Measurements from ENCODE around the gene KDELR1. TPM values are rescaled to one million over a fixed set of nuclear protein-coding genes. Genes with fewer than 3 reads are reported as not detected.

Gene KDELR1
- polyA plus RNA-seq (ENCODE audit: insufficient read length in 12 of 12): 100 to 1,000 TPM in 11 of 12 donors, not detected in 1; 101 to 185 (median 124) TPM
- long read RNA-seq, donor 1, transcript KDELR1-201 (5 exons, 1,557 nt): major isoform, 91 of 116 reads
- long read RNA-seq, donor 1, partial matches to known transcripts: 17 of 116 reads
- long read RNA-seq, donor 1, other reads (novel, unspliced or antisense): 0 of 116 reads
- long read RNA-seq, donor 2, transcript KDELR1-201 (5 exons, 1,557 nt): major isoform, 60 of 69 reads
- long read RNA-seq, donor 2, transcript KDELR1-203 (4 exons, 1,594 nt): minor isoform, 7 of 69 reads
- long read RNA-seq, donor 2, partial matches to known transcripts: 0 of 69 reads
- long read RNA-seq, donor 2, other reads (novel, unspliced or antisense): 0 of 69 reads
- long read RNA-seq, donor 3, transcript KDELR1-201 (5 exons, 1,557 nt): major isoform, 23 of 24 reads
- long read RNA-seq, donor 3, partial matches to known transcripts: 0 of 24 reads
- long read RNA-seq, donor 3, other reads (novel, unspliced or antisense): 0 of 24 reads
- long read RNA-seq, donor 4, transcript KDELR1-201 (5 exons, 1,557 nt): major isoform, 14 of 18 reads
- long read RNA-seq, donor 4, partial matches to known transcripts: 0 of 18 reads
- long read RNA-seq, donor 4, other reads (novel, unspliced or antisense): 0 of 18 reads
- long read RNA-seq, donor 5, transcript KDELR1-201 (5 exons, 1,557 nt): major isoform, 43 of 67 reads
- long read RNA-seq, donor 5, transcript KDELR1-203 (4 exons, 1,594 nt): minor isoform, 6 of 67 reads
- long read RNA-seq, donor 5, partial matches to known transcripts: 18 of 67 reads
- long read RNA-seq, donor 5, other reads (novel, unspliced or antisense): 0 of 67 reads
- long read RNA-seq, donor 6, transcript KDELR1-203 (4 exons, 1,594 nt): minor isoform, 5 of 35 reads
- long read RNA-seq, donor 6, transcript KDELR1-201 (5 exons, 1,557 nt): major isoform, 29 of 35 reads
- long read RNA-seq, donor 6, partial matches to known transcripts: 0 of 35 reads
- long read RNA-seq, donor 6, other reads (novel, unspliced or antisense): 0 of 35 reads
- long read RNA-seq, donor 7, transcript KDELR1-201 (5 exons, 1,557 nt): major isoform, 29 of 31 reads
- long read RNA-seq, donor 7, partial matches to known transcripts: 0 of 31 reads
- long read RNA-seq, donor 7, other reads (novel, unspliced or antisense): 0 of 31 reads
- long read RNA-seq, donor 8, transcript KDELR1-201 (5 exons, 1,557 nt): major isoform, 42 of 90 reads
- long read RNA-seq, donor 8, transcript KDELR1-203 (4 exons, 1,594 nt): minor isoform, 6 of 90 reads
- long read RNA-seq, donor 8, partial matches to known transcripts: 27 of 90 reads
- long read RNA-seq, donor 8, other reads (novel, unspliced or antisense): 15 of 90 reads
- long read RNA-seq, donor 9, transcript KDELR1-201 (5 exons, 1,557 nt): major isoform, 35 of 36 reads
- long read RNA-seq, donor 9, partial matches to known transcripts: 0 of 36 reads
- long read RNA-seq, donor 9, other reads (novel, unspliced or antisense): 0 of 36 reads
- long read RNA-seq, donor 10, transcript KDELR1-201 (5 exons, 1,557 nt): major isoform, 38 of 66 reads
- long read RNA-seq, donor 10, partial matches to known transcripts: 25 of 66 reads
- long read RNA-seq, donor 10, other reads (novel, unspliced or antisense): 0 of 66 reads
- long read RNA-seq, donor 11, transcript KDELR1-201 (5 exons, 1,557 nt): major isoform, 62 of 74 reads
- long read RNA-seq, donor 11, transcript KDELR1-203 (4 exons, 1,594 nt): minor isoform, 5 of 74 reads
- long read RNA-seq, donor 11, partial matches to known transcripts: 5 of 74 reads
- long read RNA-seq, donor 11, other reads (novel, unspliced or antisense): 0 of 74 reads

DNA sequence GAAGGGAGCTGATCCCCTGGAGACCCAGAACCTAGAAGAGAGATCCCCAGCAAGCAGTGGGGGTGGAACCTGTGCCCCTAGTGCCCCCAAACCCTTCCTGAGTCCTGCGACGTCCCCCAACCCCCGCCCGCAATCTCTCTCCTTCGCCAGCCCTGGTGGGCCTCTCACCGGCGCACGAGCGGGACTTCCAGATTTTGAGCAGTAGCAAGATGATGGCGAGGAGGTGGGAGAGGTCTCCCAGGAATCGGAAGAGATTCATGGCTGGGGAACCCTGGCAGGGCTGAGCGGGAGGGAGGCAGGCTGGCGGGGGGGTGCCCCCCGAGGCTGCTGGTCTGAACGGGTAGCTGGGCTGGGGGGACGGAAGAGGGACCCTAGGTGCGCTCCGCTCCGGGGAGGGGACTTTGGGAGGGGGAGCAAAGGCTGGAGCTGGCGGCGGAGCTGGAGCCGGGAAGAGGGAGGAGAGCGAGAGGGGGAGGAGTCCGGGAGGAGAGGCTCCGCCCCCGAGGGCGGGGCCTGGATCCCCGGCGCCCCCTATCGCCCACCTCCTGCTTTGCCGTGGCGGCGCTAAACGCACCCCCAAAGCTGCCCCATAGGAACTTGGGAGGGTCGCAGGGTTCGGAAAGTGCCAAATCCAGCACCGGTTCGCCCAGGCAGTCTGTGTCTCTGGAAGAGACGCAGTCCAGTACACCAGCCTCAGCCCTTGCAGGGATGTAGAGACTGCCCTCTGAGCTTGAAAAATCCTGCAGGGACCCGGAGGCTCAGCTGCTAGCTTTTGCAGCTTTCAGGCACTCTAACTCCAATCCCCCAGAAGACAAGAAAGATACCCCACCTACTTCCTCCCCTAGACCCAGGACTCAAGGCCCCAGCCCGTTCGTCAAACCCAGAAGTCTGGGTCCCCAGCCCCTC is at the start of gene KDELR1:
Gene KDELR1, minus strand, starts transcription at position 452 of the 906 bp plus-strand sequence. Its CDS starts 193 bp downstream, at position 259.
- DNase-seq: peak; percentile 89

DNA sequence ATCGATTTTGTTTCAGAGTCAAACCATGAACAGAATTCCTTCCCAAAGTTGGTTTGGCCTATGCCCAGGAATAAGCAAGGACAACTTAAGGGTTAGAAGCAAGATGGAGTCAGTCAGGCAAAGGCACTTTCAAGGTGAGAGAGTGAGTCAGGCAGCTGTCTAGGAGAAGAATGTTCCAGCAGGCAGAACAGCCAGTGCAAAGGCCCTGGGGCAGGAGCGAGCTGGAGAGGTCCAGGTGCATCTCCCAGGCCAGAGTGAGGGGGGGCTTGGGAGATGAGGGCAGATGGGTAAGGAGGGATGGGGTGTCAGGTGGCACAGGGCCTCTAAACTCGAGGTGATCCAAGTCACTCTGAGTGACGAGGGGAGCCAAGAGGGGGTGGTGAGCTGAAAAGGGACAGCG is 45.2 kb upstream of the KDELR1 start:
- no peak for DNase-seq

DNA sequence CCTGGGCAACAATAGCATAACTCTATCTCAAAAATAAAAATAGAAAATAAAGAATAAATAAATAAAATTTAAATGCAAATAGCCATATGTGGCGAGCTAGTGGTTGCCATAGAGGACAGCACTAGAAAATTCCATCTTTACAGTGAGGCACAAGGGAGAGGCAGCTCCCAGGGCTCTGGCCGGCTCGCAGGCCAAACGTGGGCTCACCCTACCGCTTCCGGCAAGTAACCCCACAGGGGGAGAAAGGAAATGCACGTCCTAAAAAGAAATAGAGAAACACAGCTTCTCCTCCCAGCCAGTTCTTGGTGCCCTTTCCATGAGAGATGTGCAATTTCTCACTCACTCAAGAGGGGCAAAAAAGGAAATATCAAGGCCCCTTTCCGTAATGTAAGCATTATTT is 42.0 kb upstream of the KDELR1 start:
- DNase-seq: no peak

DNA sequence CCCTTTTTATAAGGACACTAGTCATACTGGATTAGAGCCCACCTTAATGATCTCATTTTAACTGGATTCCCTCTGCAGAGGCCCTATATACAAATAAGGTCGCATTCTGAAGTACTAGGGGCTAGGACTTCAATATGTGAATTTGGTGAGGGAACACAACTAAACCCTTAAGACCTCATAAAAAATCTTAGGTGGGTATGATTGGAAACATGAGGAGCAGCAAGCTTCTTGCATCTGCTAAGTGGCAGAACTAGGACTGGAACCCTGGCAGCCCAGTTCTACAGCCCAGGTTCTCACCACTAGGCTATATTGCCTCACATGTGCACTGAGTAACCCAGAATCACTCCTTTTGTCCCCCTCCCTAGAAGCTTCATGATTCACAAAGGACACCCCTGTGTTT is 37.3 kb upstream of the KDELR1 start:
- DNase-seq: no peak

DNA sequence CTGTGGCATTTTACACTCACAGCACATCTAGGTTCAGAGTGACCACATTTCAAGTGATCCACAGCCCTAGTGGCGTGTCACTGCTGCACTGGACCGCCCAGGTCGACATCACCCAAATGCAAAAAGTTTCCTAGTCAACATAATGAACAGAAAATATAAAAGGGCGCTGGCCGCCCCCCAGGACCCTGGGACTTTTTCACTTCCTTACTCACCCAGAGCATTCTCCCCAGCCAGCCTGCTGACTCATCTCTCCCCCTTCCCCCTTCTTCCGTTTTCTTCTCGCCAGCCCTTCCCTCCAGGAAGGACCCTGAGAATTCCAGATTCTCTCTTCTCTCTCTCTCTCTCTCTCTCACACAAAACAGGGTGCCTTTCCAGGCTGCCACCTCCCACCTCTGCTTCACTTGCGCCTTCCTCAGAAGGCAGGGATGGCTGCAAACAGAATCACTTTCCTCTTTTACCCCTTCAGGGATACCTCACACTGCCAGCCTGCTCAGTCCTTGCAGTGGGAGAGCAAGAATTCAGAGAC is 33.4 kb upstream of the KDELR1 start:
- DNase-seq: peak; percentile 22

DNA sequence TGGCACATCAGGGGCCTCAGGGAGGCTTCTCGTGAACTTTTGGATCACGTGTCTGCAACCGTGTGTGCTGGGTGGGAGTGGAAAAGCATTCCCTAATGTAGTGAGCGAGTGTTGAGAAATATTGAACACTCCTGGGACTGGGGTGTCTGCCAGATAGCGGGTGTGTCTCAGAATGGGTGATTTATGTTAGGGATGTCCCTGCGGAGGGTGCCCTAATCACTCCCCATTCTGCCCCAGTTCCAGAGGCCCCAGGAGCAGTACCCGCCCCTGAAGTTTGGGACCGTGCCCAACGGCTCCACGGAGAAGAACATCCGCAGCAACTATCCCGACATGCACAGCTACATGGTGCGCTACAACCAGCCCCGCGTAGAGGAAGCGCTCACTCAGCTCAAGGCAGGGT is 30.2 kb upstream of the KDELR1 start:
- DNase-seq: no peak

DNA sequence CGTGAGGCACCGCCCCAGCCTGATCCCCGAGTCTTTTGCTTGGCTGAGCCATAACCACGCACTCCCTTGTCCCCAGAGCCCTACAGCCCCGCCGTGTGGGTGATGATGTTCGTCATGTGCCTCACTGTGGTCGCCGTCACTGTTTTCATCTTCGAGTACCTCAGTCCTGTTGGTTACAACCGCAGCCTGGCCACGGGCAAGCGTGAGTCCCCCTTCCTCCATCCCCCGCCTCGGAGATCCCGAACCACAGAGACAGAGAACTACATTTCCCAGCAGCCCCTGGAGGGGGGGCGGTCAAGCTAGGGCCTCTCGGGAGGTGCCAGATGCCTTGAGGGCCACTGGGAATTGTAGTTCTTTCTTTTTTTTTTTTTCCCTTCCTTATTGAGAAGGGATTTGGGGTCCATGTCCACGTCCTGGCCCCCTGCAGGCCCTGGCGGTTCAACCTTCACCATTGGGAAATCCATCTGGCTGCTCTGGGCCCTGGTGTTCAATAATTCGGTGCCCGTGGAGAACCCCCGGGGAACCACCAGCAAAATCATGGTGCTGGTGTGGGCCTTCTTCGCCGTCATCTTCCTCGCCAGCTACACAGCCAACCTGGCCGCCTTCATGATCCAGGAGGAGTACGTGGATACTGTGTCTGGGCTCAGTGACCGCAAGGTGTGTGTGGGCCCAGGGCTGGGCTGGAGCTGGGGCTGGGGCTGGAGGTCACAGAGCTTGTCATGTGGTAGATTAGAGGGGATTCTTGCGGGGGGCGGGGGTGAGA is 28.0 kb upstream of the KDELR1 start:
- DNase-seq: no peak

DNA sequence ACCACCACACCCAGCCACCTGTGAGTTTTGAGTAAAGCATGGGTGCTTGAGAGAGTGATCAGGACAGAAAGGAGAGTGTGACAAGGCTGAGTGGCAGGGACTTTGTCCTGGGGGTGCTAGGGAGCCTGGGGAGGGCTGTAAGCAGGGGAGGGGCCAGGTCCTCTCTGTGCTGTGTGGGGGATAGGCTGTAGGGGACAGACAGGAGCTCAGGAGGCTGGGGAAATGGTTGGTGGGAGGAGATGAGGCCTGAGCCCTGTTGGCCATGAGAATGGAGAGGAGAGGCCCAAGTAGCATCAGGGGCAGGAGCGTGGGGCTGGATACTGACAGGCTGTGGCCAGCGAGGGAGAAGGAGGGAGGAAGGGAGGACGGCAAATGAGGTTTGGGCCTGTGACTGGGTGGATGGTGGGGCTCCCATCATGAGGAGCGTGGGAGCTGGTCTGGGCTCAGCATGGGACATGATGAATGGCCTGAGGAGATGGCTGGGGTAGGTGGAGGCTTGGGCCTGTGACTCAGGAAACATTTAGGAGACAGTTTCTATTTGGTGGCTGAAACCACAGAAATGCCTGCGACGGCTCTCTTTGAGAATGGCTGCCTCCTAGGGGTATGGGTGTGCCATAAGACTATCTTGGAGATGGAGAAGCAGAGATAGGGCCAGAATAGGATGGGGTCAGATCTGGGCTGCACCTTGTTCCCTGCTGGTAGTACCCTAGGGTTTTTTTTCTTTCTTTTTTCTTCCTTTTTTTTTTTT is 27.1 kb upstream of the KDELR1 start:
- no peak for DNase-seq

DNA sequence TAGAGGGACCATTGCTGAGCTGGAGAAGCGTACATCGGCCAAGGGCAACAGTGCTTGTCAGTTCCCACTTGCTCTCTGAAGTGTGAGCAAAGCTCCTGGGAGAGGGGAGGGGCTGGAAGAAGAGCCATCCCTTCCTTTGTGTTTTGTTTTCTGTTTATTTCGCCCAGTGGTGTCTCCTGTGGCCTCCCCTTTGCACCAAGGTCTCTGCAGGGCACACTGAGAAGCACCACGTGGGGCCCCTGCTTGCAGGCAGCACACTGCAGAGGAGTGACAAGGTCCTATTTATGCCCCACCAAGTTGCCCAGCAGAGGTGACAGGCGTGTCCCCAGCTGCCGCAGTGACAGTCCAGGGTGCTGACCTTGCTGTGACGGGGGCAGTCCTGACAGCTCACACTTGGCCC is 26.1 kb upstream of the KDELR1 start:
- no peak for DNase-seq

DNA sequence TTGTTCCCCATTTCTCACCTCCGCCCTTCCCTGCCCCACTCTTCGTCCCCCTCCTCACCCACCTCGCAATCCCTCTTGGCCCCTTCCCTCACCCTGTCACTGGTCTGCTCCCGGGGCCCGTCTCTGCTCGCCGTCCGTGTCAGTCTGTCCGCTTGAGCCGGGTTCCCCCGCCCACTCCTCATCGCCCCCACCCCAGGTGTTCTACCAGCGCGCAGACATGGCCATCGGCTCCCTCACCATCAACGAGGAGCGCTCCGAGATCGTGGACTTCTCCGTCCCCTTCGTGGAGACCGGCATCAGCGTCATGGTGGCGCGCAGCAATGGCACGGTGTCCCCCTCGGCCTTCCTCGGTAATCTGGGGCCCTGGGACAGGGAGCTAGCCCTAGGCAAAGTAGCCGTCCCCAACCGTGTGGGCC is 24.5 kb upstream of the KDELR1 start:
- no peak for DNase-seq

DNA sequence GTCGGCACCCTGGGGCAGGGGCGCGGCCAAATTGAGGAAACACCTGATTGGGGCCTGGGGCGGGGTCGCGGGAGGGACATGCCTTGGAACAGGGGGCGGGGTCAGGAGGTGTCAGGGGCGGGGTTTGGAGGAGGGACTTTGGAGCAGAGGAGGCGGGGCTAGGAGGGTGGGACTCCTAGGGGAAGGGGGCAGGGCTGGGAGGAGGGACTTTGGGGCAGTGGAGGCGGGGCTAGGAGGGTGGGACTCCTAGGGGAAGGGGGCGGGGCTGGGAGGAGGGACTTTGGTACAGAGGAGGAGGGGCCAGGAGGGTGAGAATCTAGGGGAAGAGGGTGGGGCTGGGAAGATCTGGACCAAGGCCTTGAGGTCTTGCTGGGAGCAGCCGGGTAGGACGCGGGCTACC is 24.0 kb upstream of the KDELR1 start:
- DNase-seq: no peak

DNA sequence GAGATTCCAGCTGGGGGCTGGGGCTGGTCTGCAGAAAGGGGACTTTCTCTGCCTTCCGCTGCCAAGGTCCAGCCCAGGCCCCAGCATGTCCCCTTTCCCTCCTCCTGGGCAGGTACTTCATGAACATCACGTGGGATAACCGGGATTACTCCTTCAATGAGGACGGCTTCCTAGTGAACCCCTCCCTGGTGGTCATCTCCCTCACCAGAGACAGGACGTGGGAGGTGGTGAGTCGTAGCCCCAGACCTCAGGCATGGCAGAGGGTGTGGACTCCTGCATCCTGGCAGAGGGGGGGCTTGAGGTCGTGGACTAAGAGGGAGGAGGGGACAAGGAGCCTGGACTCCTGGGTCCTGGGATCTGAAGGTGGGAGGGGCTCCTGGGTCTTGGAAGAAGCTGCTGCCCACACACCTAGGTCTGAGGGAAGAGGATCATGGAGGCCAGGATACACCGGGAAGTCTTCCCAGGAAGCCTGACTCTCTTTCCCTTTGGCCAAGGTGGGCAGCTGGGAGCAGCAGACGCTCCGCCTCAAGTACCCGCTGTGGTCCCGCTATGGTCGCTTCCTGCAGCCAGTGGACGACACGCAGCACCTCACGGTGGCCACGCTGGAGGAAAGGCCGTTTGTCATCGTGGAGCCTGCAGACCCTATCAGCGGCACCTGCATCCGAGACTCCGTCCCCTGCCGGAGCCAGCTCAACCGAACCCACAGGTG is 22.7 kb upstream of the KDELR1 start:
- DNase-seq: no peak

DNA sequence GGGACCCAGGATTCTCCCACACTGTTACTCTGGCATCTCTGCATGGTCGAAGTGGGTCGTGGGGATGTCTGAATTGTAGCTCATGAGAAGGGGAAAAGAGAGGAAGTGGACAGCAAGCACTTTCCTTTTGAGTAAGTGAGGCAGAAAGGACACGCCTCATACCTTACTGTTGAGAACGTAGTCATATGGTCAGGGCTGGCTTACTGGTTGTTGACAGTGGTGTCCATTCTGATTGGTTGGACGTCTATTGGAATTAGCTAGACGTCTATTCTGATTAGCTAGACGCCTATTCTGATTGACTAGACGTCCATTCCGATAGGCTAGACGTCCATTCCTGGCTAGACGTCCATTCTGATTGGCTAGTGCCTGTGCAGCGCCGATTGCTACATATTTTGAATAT is 14.5 kb upstream of the KDELR1 start:
- no peak for DNase-seq

DNA sequence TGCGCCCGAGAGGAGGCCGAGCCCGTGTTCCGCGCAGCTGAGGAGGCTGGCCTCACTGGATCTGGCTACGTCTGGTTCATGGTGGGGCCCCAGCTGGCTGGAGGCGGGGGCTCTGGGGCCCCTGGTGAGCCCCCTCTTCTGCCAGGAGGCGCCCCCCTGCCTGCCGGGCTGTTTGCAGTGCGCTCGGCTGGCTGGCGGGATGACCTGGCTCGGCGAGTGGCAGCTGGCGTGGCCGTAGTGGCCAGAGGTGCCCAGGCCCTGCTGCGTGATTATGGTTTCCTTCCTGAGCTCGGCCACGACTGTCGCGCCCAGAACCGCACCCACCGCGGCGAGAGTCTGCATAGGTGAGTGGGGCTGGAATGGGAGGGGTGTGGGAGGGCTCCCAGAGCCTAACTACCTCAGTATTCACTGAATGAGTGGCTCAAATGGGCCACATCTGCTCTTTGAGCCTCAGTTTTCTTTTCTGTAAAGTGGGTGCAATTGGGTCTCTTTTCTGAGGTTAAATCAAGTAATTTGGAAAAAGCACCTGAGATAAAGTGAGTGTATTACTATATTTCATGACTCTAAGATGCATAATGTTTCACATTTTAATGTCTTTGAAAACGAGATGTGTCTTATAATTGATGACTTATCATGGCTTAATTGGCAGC is 13.8 kb upstream of the KDELR1 start:
- no peak for DNase-seq

DNA sequence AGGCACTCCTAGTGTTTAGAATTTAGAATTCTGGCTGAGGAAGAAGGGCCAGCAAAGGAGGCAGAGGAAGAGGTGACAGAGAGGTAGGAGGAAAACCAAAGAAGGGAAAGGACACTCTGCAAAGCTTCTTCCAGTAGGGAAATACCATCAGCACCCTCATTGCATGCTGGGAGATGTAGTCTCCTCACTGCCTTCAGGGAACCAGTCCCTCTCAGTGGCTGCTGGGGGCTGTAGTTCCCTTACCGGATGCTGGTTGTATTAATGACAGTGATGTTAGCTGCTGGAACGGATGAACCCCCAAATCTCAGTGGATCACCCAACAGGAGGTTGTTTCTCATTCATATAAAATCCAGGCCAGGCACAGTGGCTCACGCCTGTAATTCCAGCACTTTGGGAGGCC is 12.3 kb upstream of the KDELR1 start:
- peak; percentile 49 for DNase-seq

DNA sequence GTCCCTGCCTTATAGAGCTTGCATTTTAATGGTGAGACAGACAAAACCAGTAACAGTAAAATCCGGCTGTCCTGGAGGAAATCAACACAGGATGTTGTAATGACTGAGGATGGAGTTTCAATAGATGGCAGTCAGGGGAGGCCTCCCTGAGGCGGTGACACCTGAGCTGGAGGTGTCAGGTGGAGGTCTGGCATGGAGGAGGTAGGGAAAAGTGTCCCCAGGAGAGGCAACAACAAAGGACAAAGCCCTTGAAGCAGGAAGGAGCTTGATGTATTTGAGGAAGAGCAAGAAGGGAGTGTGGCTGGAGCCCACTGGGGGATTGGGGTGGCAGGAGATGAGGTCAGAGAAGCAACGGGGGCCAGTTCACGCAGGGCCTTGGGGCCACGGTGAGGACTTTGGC is 9.9 kb upstream of the KDELR1 start:
- DNase-seq: no peak

All from muscle of arm (tissue), 14 donors.